Activated CD8-positive, alpha-beta T cell treated with anti-CD3 and anti-CD28 coated beads, Interleukin-2, amount 10 ng/mL, durations not matched to agents 7 days and 5 days (primary cell): ENCODE results near the gene ACTN3. TPM values are rescaled to one million over a fixed set of nuclear protein-coding genes. Genes with fewer than 3 reads are reported as not detected.

ENCODE experiments used
- ATAC-seq: fragments of 150-1000 bp; cut with Tn5 transposase; one replicate; pipeline ENCODE4 v1.10.0; 2021; ENCODE audit warnings: moderate library complexity
- CTCF ChIA-PET: fragments of 350-600 bp; sonication (Branson Sonifier 250); formaldehyde crosslinking; loops from one replicate; lab custom pipeline; 2021; ENCODE audit warnings: antibody characterized with exemption; lab: Charles Lee
- POLR2A ChIA-PET: fragments of 350-600 bp; sonication (Branson Sonifier 250); formaldehyde crosslinking; loops from one replicate; lab custom pipeline; 2021; ENCODE audit warnings: antibody characterized with exemption; lab: Charles Lee
- DNase-seq: peaks from one replicate; pipeline ENCODE4 v3.0.0-alpha.2; 2020
- H3K27ac Mint-ChIP-seq: one replicate; pipeline ENCODE4 v1.8.0; 2021; ENCODE audit warnings: mild to moderate bottlenecking, mixed read lengths
- H3K27me3 Mint-ChIP-seq: one replicate; pipeline ENCODE4 v1.8.0; 2021; ENCODE audit warnings: low read depth, mixed read lengths
- H3K36me3 Mint-ChIP-seq: one replicate; pipeline ENCODE4 v1.8.0; 2021; ENCODE audit warnings: low read depth, mixed read lengths
- H3K4me1 Mint-ChIP-seq: one replicate; pipeline ENCODE4 v1.8.0; 2021; ENCODE audit warnings: low read depth, mixed read lengths
- H3K4me3 Mint-ChIP-seq: one replicate; pipeline ENCODE4 v1.8.0; 2021; ENCODE audit warnings: mild to moderate bottlenecking, mixed read lengths
- H3K9me3 Mint-ChIP-seq: one replicate; pipeline ENCODE4 v1.8.0; 2022; ENCODE audit warnings: mixed read lengths; ENCODE audit not compliant: insufficient read depth
- total RNA-seq, 2 experiments: library from RNA; stranded (reverse); gene quantifications; one replicate each; pipeline ENCODE4 v1.2.3, GENCODE V29; 2021

ACTN3 gene
- total RNA-seq, 2 experiments from 2014 or later = not detected

DNA sequence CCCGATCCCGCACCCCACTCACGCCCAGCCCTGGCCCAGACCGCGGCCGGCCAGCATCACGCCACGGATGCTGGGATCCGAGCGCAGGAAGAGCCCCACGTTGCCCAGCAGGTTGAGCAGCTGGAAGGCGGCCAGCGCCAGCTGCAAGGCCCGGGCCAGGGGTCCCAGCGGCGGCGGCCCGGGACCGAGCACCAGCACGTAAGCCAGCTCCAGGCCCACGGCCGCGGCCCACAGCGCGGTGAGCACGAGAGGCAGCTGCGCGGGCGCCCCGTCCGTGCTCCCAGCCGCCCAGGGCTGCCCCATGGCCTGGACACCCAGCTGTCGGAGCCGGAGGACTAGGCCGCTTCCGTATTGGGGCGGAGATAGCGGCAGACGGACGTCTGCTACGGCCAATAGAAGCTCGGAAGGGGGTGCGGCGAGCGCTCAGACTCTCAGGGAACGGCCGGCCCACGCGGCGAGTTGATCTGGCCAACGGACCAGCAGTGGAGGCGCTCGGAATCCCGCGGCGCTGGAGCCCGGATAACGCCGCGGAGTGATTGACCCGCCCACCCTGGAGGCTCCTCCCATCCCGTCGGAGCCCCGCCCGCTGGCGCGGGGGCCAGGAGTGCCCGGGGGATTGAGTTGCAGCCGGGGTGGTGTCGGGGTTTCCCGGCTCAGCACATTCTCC is 869 bp upstream of the ACTN3 start, which contains the start of gene ZDHHC24:
Gene ZDHHC24 (minus strand): TSS at position 348 of the 667 bp plus-strand sequence. CDS start 45 bp downstream, at position 303.
- H3K4me3 Mint-ChIP-seq = peak within 1 kb of the TSS; percentile 83
- ChIA-PET POLR2A (interaction anchor here (0.7 to 2.1 kb wide), 8 partner anchors 11 to 296 kb away, joined by 3 to 18 read pairs (median 4); partner anchors contain the start of genes DPP3, RBM14, RBM4 and RBM4B), CTCF (interaction anchor here (1.0 to 2.9 kb wide), 6 partner anchors 23 to 297 kb away, joined by 3 to 30 read pairs (median 6); partner anchors contain the start of genes CCDC87, CCS, RBM4B and RCE1)
- peak; percentile 88 for ATAC-seq
- peaks cover 38% of the 10 kb centered on the region for H3K4me1 Mint-ChIP-seq
- H3K27ac Mint-ChIP-seq = peak within 1 kb of the TSS; percentile 78
- peak; percentile 91 for DNase-seq
- H3K36me3 Mint-ChIP-seq = peaks cover 22% of the 10 kb centered on the region
- H3K27me3 Mint-ChIP-seq = peaks cover 19% of the 10 kb centered on the region
- H3K9me3 Mint-ChIP-seq = no peaks in the 10 kb centered on the region

DNA sequence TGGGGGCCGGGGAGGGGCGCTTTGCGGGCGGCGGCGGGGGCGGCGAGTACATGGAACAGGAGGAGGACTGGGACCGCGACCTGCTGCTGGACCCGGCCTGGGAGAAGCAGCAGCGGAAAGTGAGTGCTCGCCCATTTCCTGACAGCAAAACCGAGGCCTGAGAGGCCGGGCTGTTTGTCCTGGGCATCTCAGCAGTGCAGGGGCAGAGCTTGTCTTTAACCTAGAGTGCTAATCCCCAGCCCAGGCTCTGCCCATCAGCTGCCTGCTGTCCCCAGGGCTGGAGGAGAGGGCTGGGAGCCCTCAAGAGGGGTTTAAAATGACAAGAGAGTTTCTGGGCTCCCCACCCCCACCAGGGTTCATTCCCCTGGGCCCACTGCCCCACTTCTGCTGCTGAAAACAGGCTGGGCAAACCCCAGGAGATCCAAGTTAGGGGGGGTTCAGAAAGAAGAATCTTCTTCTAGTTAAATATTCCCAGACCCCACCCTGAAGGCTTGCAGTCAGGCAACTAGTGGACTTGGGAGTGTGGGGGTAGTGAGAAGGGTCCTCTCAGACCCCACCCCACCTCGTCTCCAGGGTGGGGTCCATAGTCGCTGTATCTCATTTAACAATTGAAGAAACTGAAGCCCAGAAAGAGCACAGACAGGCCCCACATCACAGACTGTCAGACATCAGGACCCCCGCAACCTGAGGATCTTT is 411 bp downstream of the ACTN3 start:
- Mint-ChIP-seq H3K27ac (no peak overlapping the region), H3K9me3 (no peaks in the 10 kb centered on the region), H3K4me1 (peaks cover 33% of the 10 kb centered on the region), H3K4me3 (peak overlapping the region; percentile 83), H3K36me3 (peaks cover 12% of the 10 kb centered on the region), H3K27me3 (peaks cover 19% of the 10 kb centered on the region)
- no peak for DNase-seq
- ATAC-seq = no peak
- ChIA-PET POLR2A (interaction anchor here (0.6 to 1.7 kb wide), 3 partner anchors 12 to 295 kb away, joined by 3 to 5 read pairs (median 4); no protein-coding TSS in a partner anchor), CTCF (interaction anchor here (1.0 to 2.6 kb wide), 3 partner anchors 131 to 296 kb away, joined by 3 to 30 read pairs (median 3); partner anchors contain the start of genes RBM4B and RCE1)

DNA sequence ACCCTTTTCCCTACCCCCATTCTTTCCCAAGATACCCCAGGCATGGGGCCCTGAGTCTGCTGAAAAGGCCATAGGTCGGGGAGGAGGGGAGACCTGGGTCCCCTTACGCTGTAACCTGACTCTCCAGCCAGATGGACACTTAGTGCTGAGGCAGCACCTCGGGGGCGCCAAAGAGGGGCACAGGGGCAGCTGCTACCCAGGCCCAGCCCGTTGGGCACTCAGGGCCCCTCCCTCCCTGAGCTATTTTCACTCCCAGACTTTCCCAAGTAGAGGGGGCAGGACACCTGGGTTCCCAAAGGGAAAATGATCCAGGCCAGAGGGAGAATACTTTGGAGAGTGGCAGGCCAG is 933 bp downstream of the ACTN3 start:
- H3K4me3 Mint-ChIP-seq = peak overlapping the region; percentile 16
- DNase-seq (no peak), ATAC-seq (no peak)
- ChIA-PET POLR2A (no interaction called here), CTCF (no interaction called here)
- H3K27ac Mint-ChIP-seq = no peak overlapping the region
- peaks cover 19% of the 10 kb centered on the region for H3K27me3 Mint-ChIP-seq
- peaks cover 7% of the 10 kb centered on the region for H3K36me3 Mint-ChIP-seq
- H3K4me1 Mint-ChIP-seq = peaks cover 28% of the 10 kb centered on the region
- H3K9me3 Mint-ChIP-seq = no peaks in the 10 kb centered on the region

DNA sequence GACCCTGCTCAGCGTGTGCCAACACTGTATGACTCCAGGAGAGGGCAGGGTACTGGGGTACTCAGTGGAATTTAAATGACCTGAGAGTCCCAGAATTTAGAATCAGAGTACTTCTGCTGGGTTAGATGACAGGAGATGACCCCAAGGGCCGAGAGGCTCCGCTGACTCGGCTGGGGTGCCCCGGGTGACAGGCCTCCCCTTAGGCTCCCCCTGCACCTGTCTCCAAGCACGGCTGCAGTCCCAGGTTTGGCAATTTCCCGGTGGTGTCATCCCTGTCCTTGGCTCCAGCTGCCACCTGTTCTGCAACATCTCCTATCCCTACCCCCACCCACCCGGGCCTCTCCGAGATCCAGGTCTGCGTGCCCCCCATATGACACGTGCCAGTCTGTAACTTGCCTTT is 1.3 kb downstream of the ACTN3 start:
- Mint-ChIP-seq H3K27ac (no peak overlapping the region), H3K27me3 (peaks cover 19% of the 10 kb centered on the region), H3K4me1 (peaks cover 25% of the 10 kb centered on the region), H3K9me3 (no peaks in the 10 kb centered on the region), H3K36me3 (peaks cover 4% of the 10 kb centered on the region), H3K4me3 (peak overlapping the region; percentile 16)
- ATAC-seq (no peak), DNase-seq (no peak)
- ChIA-PET CTCF (no interaction called here), POLR2A (no interaction called here)

DNA sequence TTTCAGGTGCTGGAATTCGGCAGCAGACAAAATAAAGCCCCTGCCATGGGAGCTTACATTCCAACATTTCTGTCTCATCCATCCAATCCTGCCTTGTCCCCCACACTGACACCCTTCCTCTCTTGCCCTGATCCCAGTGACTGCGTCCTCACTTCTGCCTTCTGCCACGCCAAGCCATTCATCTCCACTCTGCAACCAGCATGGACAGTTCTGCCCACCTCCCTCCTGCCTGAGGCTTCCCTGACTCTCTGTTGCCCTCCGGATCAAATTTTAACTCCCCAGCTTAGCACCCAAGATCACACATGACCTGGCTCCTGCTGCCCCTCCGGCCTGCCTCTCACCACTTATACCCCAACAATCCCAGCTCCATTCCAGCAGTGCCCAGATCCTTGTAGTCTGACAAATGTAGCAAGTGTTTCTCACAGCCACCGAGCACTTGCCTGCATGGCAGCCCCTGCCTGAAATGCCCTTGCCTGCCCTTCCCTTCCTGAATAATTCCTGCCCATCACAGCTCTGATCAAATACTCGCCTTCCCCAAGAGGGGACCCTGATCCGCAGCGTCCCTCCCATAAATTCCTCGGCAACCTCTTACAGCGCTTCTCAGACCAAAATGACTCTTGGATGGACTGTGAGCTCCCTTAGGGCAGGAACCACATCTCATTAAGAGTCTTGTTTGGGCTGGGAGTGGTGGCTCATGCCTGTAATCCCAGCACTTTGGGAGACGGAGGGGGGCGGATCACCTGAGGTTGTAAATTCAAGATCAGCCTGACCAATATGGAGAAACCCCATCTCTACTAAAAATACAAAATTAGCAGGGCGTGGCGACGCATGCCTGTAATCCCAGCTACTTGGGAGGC is 2.3 kb downstream of the ACTN3 start:
- Mint-ChIP-seq H3K4me3 (no peak overlapping the region), H3K9me3 (no peaks in the 10 kb centered on the region), H3K27me3 (peaks cover 19% of the 10 kb centered on the region), H3K4me1 (peaks cover 15% of the 10 kb centered on the region), H3K36me3 (no peaks in the 10 kb centered on the region), H3K27ac (no peak overlapping the region)
- no peak for DNase-seq
- POLR2A ChIA-PET = interaction anchor here (0.8 kb wide), 1 partner anchor 129 kb away, joined by 4 read pairs; no protein-coding TSS in a partner anchor
- CTCF ChIA-PET = interaction anchor here (1.2 kb wide), 1 partner anchor 89 kb away, joined by 3 read pairs; the partner anchor contains the start of gene RBM4
- no peak for ATAC-seq

DNA sequence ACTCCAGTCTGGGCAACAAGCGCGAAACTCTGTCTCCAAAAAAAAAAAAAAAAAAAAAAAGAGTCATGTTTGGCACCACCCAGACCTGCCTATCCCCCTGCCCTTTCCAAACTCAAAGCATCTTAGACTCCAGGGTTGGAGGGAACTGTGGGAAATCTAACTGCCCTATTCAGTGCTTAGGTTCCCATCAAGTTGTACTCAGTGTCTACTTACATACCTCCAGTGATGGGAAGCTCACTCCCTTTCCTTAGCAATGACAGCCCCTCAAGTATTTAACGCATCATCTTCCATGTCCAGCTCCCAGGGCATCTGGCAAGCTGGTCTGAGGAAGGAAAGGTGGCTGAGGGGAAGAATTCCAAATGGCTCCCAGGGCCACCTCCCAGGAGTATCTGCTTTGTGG is 3.0 kb downstream of the ACTN3 start:
- ChIA-PET POLR2A (interaction anchor here (0.6 to 0.8 kb wide), 2 partner anchors 62 to 129 kb away, joined by 3 to 4 read pairs; no protein-coding TSS in a partner anchor), CTCF (interaction anchor here (1.2 kb wide), 1 partner anchor 89 kb away, joined by 3 read pairs; the partner anchor contains the start of gene RBM4)
- ATAC-seq (no peak), DNase-seq (no peak)
- Mint-ChIP-seq H3K9me3 (no peaks in the 10 kb centered on the region), H3K4me1 (peaks cover 10% of the 10 kb centered on the region), H3K27me3 (peaks cover 19% of the 10 kb centered on the region), H3K36me3 (no peaks in the 10 kb centered on the region), H3K4me3 (no peak overlapping the region), H3K27ac (no peak overlapping the region)

DNA sequence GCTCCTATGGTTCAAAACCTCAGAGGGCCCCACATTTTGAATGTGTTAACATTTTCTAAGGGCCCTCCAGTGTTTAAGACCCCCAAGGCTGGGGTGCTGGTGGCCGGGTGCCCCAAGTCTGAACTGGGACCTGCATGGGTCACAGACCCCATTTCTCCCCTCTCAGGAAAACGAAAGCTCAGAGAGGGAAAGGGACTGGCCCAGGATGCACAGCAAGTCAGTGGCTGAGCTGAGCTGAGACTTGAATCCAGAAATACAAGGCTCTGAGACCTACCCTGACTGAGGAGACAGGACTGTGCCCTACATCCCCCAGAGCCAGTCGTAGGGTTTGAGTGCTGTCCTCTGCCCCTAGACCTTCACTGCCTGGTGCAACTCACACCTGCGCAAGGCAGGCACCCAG is 4.2 kb downstream of the ACTN3 start:
- Mint-ChIP-seq H3K27ac (no peak overlapping the region), H3K9me3 (no peaks in the 10 kb centered on the region), H3K27me3 (peaks cover 19% of the 10 kb centered on the region), H3K36me3 (no peaks in the 10 kb centered on the region), H3K4me3 (no peak overlapping the region), H3K4me1 (peaks cover 7% of the 10 kb centered on the region)
- ChIA-PET POLR2A (no interaction called here), CTCF (no interaction called here)
- DNase-seq (no peak), ATAC-seq (no peak)

DNA sequence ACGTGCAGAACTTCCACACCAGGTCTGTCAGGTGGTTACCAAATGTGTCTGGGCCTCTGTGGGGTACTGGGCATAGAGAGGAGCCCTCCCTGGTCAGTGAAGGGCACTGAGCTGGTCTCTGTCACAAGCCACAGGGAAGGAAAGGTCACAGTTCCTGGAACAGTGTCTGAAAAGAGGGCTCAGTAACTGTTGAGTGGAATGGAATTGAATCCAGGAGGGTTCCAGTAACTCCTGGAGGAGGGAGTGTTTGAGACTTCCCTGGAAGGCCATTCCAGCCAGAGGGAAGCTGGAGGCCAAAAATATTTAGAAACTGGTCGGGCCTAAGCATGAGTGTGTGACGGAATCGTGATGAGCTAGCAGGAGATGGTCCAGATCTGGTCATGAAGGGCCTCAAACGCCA is 7.9 kb downstream of the ACTN3 start:
- no peak for ATAC-seq
- no peak overlapping the region for H3K4me3 Mint-ChIP-seq
- peaks cover 12% of the 10 kb centered on the region for H3K27me3 Mint-ChIP-seq

DNA sequence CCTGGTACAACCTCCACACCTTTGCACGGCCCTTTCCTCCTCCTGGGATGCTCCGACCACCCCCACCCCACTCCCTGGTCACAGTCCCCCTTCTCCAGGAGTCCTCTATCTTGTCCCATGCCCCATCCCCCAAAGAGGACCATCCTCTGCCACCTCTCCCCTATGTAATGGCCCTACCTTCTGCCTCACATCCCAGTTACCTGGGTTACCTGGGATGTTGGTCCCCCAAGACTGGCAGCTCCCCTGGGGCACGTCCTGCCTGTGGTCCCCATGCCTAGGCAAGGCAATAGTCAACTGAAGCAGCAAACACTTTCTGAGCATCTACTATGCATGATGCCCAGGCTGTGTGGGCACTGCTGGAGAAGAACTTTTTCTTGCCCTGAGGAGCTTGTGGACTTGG is 8.7 kb downstream of the ACTN3 start:
- POLR2A ChIA-PET = interaction anchor here (0.6 to 0.9 kb wide), 2 partner anchors 10 to 123 kb away, joined by 3 read pairs; no protein-coding TSS in a partner anchor
- CTCF ChIA-PET = interaction anchor here (0.8 kb wide), 1 partner anchor 167 kb away, joined by 3 read pairs; no protein-coding TSS in a partner anchor

More for the DNA sequence above, 7.9 kb downstream of the ACTN3 start:
- no peaks in the 10 kb centered on the region for H3K9me3 Mint-ChIP-seq
- no peaks in the 10 kb centered on the region for H3K36me3 Mint-ChIP-seq
- H3K27ac Mint-ChIP-seq = no peak overlapping the region
- ChIA-PET POLR2A (interaction anchor here (0.9 kb wide), 2 partner anchors 63 to 124 kb away, joined by 3 read pairs; no protein-coding TSS in a partner anchor), CTCF (no interaction called here)
- DNase-seq = no peak
- no peaks in the 10 kb centered on the region for H3K4me1 Mint-ChIP-seq

DNA sequence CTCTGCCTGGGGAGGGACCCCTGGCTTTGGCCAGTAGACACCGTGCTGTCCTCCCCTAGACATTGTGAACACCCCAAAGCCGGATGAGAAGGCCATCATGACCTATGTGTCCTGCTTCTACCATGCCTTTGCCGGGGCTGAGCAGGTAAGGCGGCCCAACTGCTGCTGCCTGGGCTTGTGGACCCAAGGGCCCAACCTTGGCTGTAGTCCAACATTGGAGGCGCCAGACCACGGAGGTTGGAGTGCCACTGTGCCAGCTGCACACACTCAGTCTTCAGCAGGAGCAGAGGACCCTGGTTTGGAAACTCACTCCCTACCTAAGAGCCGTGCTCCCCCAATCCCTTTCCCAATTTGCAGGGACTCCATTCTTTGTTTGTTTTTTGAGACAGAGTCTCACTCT is 9.4 kb downstream of the ACTN3 start:
- peaks cover 3% of the 10 kb centered on the region for H3K27me3 Mint-ChIP-seq
- POLR2A ChIA-PET = no interaction called here
- H3K9me3 Mint-ChIP-seq = no peaks in the 10 kb centered on the region
- H3K36me3 Mint-ChIP-seq = no peaks in the 10 kb centered on the region
- no peak for DNase-seq
- no peak overlapping the region for H3K4me3 Mint-ChIP-seq
- H3K4me1 Mint-ChIP-seq = no peaks in the 10 kb centered on the region
- CTCF ChIA-PET = no interaction called here
- no peak overlapping the region for H3K27ac Mint-ChIP-seq
- ATAC-seq = no peak

More for the DNA sequence above, 8.7 kb downstream of the ACTN3 start:
- H3K36me3 Mint-ChIP-seq = no peaks in the 10 kb centered on the region
- DNase-seq (no peak), ATAC-seq (no peak)
- H3K4me3 Mint-ChIP-seq = no peak overlapping the region
- H3K4me1 Mint-ChIP-seq = no peaks in the 10 kb centered on the region
- H3K27me3 Mint-ChIP-seq = peaks cover 5% of the 10 kb centered on the region
- H3K27ac Mint-ChIP-seq = peak overlapping the region; percentile 52
- H3K9me3 Mint-ChIP-seq = no peaks in the 10 kb centered on the region

DNA sequence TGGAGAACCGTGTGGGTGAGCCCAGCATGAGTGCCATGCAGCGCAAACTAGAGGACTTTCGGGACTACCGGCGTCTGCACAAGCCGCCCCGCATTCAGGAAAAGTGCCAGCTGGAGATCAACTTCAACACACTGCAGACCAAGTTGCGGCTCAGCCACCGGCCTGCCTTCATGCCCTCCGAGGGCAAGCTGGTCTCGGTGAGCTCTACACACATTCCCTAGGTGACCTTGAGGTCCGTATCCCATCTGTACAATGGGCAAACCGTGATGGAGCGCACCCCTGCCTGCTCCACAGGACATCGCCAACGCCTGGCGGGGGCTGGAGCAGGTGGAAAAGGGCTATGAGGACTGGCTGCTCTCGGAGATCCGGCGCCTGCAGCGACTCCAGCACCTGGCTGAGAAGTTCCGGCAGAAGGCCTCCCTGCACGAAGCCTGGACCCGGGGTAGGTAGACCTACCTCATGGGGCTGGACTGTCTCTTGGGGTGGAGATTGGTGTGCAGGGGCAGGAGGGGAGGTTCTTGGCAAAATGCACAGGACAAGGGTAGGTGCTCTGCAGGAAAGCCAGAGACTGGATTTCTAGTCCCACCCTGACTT is 11.1 kb downstream of the ACTN3 start:
- H3K27ac Mint-ChIP-seq = no peak overlapping the region
- ATAC-seq (no peak), DNase-seq (no peak)
- no peaks in the 10 kb centered on the region for H3K36me3 Mint-ChIP-seq
- no peaks in the 10 kb centered on the region for H3K4me1 Mint-ChIP-seq
- H3K27me3 Mint-ChIP-seq = peaks cover 3% of the 10 kb centered on the region
- no peaks in the 10 kb centered on the region for H3K9me3 Mint-ChIP-seq
- POLR2A ChIA-PET = no interaction called here
- H3K4me3 Mint-ChIP-seq = no peak overlapping the region
- CTCF ChIA-PET = no interaction called here
